ENCODE data around the gene ZKSCAN5.
"Not testable (repeated sequence)": the region's sequence is repeated elsewhere in the genome, so short reads cannot be mapped to it uniquely, and the experiment has no call there.

ZKSCAN5 gene

GRCh38 chr7:99557196-99557607 is 52.7 kb downstream of the ZKSCAN5 start:
- no peak for DNase-seq

GRCh38 chr7:99557940-99558305 is 53.5 kb downstream of the ZKSCAN5 start:
- DNase-seq = no peak

DNA sequence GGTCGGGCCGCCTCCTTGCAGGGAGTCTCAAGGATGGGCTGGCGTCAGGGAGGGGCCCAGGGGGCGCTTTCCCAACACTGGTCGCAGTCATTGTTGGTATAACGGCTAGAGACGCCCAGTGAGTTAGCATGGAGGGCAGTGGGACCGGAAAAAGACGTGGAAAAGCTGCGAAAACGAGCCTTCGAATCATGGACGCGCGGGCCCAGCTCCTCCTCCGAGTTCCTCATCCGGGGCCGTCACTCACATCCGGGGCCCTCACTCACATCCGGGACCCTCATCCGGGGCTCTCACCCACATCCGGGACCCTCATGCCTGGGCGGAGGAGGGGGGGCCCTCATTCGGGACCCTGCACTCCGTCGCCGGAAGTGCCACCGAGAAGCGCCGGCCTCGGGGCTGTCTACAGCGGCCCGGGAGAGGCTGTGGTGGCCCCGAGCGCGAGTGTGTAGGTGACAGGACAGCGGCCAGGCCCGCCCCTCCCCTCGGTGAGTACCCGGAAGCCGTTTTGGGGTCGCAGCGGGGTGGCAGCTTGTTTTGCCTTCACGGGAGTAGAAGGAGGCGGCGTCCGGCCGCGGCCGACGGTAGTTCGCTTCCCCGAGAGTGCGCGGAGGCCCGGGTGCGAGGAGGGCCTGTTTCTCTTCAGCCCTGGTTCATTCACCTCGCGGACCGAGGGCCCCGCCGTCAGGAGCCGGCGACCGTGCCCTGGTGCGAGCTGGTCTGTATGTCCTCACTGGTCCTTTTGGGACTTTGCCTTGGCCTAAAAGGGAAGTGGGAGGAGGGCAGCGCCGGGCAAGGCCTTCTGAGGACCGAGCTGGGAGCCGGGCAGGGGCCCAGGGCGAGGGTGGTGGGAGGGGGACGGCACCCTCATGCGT is 54.1 kb downstream of the ZKSCAN5 start, which contains the start of gene ZNF655:
ZNF655 (plus strand) TSS at position 337 of the 869 bp plus-strand sequence. CDS start 1,918 bp downstream, outside the sequence.
- DNase-seq = peak; percentile 86 to 90

GRCh38 chr7:99559175-99559915 is 54.9 kb downstream of the ZKSCAN5 start:
- DNase-seq = no peak

DNA sequence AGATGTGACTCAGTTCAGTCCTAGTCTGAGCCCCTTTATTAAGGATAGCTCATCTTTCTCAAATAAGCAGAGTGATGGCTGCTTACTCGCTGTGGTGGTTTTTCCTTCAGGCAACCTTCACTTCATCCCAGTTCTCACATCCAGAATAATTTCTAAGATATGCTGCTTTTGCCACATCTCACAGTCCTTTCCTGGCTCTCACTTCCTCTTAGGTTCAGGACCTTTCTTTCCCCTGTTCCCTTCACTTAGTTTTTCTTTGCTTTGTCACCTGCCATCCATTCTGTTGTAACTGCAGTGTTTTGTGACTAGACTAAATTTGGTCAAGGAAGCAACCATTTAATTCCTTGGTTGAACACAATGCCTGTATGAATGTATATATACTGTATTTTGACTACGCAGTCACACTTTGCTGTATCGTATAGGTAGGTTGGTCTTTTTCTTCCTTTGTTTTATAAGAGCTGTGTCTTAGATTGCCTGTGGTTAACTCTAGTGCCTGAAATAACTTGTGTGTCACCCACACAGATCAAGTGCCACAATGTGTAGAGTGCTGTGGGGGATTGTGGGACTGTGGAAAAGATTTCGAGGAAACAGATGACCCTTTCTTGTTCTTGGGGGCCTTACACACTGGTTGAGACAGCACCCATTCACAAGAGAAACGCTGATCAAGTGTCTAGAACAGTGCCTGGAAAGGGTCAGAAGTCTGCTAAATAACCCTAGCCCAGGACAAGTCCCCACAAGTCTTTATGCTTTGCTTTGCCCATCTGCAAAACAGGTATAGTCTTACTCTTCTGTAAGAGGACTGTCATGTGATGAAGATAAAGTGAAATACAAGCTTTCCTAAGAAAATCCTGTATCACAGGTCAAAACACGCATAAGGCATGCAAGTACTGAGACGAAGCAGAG is 56.6 kb downstream of the ZKSCAN5 start:
- no peak for DNase-seq

DNA sequence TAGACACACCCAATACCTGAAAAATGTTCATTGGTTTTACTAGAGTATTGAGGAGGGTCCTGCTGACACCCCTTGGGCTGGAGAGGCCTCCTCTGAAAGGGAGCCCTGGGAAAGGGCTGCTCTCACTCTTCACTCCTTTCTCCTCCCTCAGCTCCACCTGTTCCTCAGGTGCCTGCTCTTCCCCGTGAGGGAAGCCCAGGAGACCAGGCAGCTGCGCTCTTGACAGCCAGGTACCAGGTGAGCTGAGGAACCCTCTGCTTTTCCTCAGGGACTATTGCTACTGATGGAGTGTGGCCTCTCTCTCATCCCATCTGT is 57.2 kb downstream of the ZKSCAN5 start:
- DNase-seq = no peak

DNA sequence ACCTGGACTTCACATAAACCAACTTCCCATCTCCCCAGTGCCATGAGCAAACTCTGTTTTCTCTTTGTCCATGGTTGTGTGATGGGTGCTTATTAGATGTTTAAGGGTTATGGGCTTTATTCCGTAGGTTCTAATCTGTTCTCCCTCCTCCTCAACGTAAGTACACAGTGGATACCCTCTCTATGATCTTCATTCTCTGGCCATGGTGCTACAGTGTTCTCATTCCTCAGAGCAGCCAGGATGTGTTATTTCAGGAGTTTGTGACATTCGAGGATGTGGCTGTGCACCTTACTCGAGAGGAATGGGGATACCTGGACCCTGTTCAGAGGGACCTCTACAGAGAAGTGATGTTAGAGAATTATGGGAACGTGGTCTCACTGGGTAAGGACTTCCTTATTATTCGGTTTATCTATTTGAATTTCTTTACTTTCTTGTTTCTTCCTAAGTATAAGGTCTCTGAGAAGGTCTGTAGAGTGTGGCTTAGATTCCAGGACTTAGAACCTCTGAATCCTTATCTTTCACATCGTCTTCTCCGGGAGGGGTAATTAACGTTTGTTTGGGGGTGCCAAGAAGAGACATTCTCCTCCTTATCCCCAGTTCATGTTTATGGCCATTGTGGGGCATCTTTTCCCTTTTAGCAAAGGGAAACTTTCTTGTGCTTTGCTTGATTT is 57.8 kb downstream of the ZKSCAN5 start:
- no peak for DNase-seq

- no peak for DNase-seq
Observed at GRCh38 chr7:99562832-99563231, 58.4 kb downstream of the ZKSCAN5 start.

DNA sequence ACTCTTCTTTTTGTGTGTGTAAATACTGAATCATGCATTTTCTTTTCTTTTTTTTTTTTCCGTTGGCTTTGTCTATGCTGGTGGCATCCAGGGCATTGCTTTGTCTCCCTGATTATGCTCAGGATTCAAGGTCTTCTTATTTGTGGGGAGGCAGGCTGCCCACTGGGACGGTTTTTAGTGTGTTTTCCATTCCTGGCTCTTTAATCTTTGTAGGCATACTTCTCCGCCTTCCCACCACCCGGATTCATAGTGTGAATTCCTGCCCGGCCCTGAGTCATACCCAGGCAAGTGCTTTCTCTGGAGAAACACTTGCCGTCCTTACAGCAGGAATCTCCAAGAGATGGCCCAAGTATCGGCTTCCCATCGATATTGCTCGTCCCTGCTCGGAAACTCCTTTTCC is 59.2 kb downstream of the ZKSCAN5 start:
- no peak for DNase-seq

DNA sequence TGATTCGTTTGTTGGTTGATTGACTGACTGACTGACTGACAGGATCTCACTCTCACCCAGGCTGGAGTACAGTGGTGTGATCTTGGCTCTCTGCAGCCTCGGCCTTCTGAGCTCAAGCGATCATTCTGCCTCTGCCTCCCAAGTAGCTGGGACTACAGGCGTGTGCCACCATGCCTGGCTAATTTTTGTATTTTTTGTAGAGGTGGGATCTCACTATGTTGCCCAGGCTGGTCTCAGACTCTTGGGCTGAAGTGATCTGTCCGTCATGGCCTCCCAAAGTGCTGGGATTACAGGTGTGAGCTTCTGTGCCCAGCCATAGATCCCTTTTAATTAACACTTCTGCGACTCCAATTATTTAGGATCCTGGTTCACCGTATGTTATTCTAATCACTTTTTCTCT is 64.3 kb downstream of the ZKSCAN5 start:
- not testable (repeated sequence) for DNase-seq

DNA sequence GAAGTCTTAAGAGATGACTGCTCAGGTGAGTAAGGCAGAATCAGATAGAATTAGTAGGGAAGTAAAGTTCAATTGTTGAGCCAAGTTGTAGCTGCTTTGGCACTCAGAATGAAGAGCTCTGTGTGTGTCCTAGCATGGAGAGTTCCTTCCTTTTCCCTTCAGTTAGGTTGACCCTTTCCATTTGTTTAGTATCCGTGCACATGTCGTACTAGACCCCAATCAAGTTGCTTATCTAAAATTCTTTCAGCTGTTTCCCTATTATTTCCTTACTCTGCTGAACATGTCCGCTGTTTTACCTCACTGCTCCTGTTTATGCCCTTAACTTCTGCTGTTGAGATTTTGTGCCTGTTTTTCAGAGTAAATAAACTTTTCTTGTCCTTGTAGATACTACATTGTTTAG is 67.3 kb downstream of the ZKSCAN5 start:
- no peak for DNase-seq

DNA sequence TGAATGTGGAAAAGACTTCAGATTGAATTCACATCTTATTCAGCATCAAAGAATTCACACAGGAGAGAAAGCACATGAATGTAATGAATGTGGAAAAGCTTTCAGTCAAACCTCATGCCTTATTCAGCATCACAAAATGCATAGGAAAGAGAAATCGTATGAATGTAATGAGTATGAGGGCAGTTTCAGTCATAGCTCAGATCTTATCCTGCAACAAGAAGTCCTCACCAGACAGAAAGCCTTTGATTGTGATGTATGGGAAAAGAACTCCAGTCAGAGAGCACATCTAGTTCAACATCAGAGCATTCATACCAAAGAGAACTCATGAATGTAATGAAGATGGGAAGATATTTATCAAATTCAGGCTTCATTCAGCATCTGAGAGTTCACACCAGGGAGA is 68.8 kb downstream of the ZKSCAN5 start:
- no peak for DNase-seq

DNA sequence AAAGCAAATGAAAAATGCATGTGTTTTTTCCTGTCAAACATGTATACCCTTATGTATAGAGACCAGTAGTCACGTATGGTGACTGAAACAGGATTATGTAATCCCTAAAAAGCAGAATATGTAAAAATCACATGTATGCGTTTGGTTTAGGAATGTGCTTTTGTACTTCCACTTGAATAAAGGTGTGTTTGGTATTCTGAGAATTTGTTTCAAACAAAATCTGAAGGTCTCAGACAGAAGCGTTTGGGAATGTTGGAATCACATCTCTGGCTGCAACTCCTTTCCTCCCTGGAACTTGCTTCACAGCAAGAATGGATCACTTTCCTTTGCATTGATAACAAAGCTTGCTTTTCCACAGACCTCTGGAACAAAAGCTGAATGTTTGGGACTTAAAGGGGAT is 71.8 kb downstream of the ZKSCAN5 start:
- no peak for DNase-seq

DNA sequence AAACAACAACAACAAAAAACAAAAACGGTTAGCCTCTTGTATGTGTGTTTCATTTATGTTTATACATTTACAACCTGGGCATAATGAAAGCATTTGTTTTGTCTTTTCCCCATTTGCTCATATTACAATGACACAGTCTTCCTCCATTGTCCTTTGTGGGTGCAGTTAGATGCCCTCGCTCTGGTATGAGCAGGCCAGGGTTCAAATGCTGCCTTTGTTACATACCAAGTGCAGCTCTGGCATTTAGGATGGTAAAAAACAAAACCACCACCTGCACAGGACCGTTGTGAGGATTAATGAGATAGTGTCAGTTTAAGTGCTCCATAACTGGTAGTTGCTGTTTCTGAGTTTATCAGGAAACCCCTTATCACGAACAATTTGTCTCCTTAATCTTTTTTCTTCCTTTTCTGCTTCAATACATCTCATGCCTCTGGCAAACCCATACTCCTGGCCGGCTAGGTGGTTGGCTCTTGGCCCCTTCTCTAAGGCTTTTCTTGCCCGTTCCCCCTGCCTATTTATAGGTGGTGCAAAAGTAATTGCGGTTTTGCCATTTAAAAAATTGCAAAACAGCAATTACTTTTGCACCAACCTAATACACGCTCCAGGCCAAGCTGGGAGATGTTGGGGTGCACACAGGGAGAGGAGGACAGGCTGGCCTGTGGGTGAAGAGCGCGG is 75.0 kb downstream of the ZKSCAN5 start:
- no peak for DNase-seq

DNA sequence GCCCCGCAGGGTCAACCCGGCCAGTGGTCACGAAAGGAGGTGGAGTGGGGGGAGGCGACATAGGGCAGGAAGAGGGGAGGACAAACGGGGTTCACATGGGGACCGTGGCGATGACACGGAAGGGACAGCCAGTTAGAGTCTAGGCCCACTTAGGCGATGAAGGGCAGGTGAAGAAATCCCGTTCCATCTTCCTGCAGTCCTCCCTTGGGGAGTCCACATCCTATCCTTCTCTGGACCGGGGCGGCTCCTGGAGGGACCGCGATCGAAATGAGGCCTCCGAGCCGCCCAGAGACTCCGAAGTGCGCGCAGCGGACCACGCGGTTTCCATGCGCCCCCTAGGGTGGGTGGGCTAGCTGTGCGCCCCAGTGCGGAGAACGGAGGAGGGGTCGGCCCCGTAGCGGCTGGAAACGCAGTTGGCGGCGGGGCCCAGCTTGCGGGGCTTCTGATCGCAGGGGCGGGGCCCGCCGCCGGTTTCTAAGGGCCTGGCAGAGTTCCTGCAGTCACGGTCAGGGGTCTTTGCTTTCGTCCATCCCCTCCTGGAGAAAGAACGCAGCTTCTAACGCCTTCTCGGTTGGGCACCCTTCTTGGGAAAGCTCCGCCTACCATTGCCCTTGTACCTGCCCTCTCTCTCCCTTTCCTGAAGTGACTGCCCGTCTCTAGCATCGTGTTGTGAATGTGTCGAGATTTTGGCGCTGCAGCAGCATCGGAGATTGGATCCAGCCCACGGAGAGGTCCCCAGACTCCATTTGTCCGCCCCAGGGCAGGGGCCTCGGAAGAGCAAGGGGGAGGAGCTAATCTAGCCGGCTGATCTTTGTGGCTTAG is 75.7 kb downstream of the ZKSCAN5 start:
- peak; percentile 51 to 67 for DNase-seq

- DNase-seq = not testable (repeated sequence)
Observed at GRCh38 chr7:99580778-99581332, 76.4 kb downstream of the ZKSCAN5 start.
